OCI-LY7 (cell line): Measurements from ENCODE around the gene DYNLL1. TPM values are rescaled to one million over a fixed set of nuclear protein-coding genes. Genes with fewer than 3 reads are reported as not detected.
A peak's percentile ranks its signal among the peaks of the same experiment; 100 is the strongest.

Experiments
- BruUV-seq: library from RNA; stranded (reverse); fragments of 400-500 nt; replicated peaks from 2 replicates; lab custom pipeline; 2021; lab: Mats Ljungman, UMichigan
- CTCF ChIA-PET: fragments of 300-600 bp; sonication (Branson Sonifier 250); formaldehyde crosslinking; loops from one replicate; lab custom pipeline; 2022; ENCODE audit warnings: antibody characterized with exemption; ENCODE audit not compliant: unreplicated experiment; lab: Charles Lee
- POLR2A ChIA-PET: fragments of 300-600 bp; sonication (Branson Sonifier 250); formaldehyde crosslinking; loops from one replicate; lab custom pipeline; 2022; ENCODE audit warnings: antibody characterized with exemption; lab: Charles Lee
- DNase-seq: peaks from one replicate; pipeline ENCODE4 v3.0.0-alpha.2; 2015; ENCODE audit warnings: low spot score
- H2AFZ ChIP-seq: fragments of 200-600 bp; sonication (generic), shearing (Covaris generic); 2 replicates; pipeline ENCODE4 v1.6.1; 2014; ENCODE audit warnings: mild to moderate bottlenecking, antibody characterized with exemption, low read length, moderate library complexity
- H3K27ac ChIP-seq: fragments of 200-600 bp; sonication (generic); 2 replicates; pipeline ENCODE4 v1.5.1; 2014; ENCODE audit warnings: mixed run types, low read depth, mild to moderate bottlenecking, moderate library complexity, low read length, inconsistent platforms; ENCODE audit not compliant: poor library complexity, severe bottlenecking
- H3K36me3 ChIP-seq: fragments of 200-600 bp; sonication (generic); 2 replicates; pipeline ENCODE4 v1.6.1; 2014; ENCODE audit warnings: mild to moderate bottlenecking, antibody characterized with exemption, low read length, moderate library complexity, mixed read lengths; ENCODE audit not compliant: insufficient read depth
- H3K4me1 ChIP-seq: fragments of 200-600 bp; sonication (generic); 2 replicates; pipeline ENCODE4 v1.5.1; 2014; ENCODE audit warnings: mild to moderate bottlenecking, low read length; ENCODE audit not compliant: insufficient read depth, poor library complexity, severe bottlenecking
- H3K4me2 ChIP-seq: fragments of 200-600 bp; sonication (generic); 2 replicates; pipeline ENCODE4 v1.6.1; 2014; ENCODE audit warnings: mild to moderate bottlenecking, low read length
- H3K4me3 ChIP-seq: fragments of 200-600 bp; sonication (generic); 2 replicates; pipeline ENCODE4 v1.5.1; 2014; ENCODE audit warnings: mild to moderate bottlenecking, low read depth, low read length; ENCODE audit not compliant: poor library complexity, severe bottlenecking
- H3K79me2 ChIP-seq: fragments of 200-600 bp; sonication (generic); 2 replicates; pipeline ENCODE4 v1.6.1; 2016; ENCODE audit warnings: low read depth, mild to moderate bottlenecking, low read length, moderate library complexity, mixed read lengths; ENCODE audit not compliant: insufficient read depth
- H3K9me2 ChIP-seq: fragments of 200-600 bp; sonication (generic); 2 replicates; pipeline ENCODE4 v1.6.1; 2016; ENCODE audit warnings: mild to moderate bottlenecking, low read length, mixed read lengths; ENCODE audit not compliant: insufficient read depth
- H3K9me3 ChIP-seq: fragments of 200-600 bp; sonication (generic); 2 replicates; pipeline ENCODE4 v1.6.1; 2014; ENCODE audit warnings: mild to moderate bottlenecking, mixed run types, low read length, mixed read lengths
- H4K20me1 ChIP-seq: fragments of 200-600 bp; sonication (generic); 2 replicates; pipeline ENCODE4 v1.6.1; 2014; ENCODE audit warnings: mild to moderate bottlenecking, antibody characterized with exemption, low read length, moderate library complexity, mixed read lengths; ENCODE audit not compliant: insufficient read depth
- EZH2phosphoT487 ChIP-seq: fragments of 200-600 bp; sonication (generic); IDR thresholded peaks from 2 replicates; pipeline ENCODE4 v1.6.1; 2018; ENCODE audit warnings: low read depth, borderline replicate concordance, mild to moderate bottlenecking, mixed run types, antibody characterized with exemption, low read length, moderate library complexity, mixed read lengths
- intact Hi-C: fragments of 100-400 bp; cut with micrococcal nuclease; formaldehyde crosslinking; loops from one replicate; pipeline ENCODE4 v1.10.0; 2022; ENCODE audit not compliant: unreplicated experiment
- total RNA-seq, 2 experiments: library from RNA; depleted of rRNA in 1 of 2; stranded (reverse); fragments of >200 nt in 1 of 2; shearing (Covaris generic) in 1 of 2; gene quantifications; 2 replicates each; pipeline ENCODE4 v1.2.3, GENCODE V29; 2014 to 2022
- TF ChIP-seq, protein P1 (sequence below): fragments of 200-600 bp; sonication (generic); conservative IDR thresholded peaks from 2 replicates; pipeline ENCODE4 v1.5.1; 2014; ENCODE audit warnings: mild to moderate bottlenecking, antibody characterized with exemption, low read length, moderate library complexity, mixed read lengths

DYNLL1 gene
- total RNA-seq, 2 experiments from 2014 or later = 321 to 400 TPM

DNA sequence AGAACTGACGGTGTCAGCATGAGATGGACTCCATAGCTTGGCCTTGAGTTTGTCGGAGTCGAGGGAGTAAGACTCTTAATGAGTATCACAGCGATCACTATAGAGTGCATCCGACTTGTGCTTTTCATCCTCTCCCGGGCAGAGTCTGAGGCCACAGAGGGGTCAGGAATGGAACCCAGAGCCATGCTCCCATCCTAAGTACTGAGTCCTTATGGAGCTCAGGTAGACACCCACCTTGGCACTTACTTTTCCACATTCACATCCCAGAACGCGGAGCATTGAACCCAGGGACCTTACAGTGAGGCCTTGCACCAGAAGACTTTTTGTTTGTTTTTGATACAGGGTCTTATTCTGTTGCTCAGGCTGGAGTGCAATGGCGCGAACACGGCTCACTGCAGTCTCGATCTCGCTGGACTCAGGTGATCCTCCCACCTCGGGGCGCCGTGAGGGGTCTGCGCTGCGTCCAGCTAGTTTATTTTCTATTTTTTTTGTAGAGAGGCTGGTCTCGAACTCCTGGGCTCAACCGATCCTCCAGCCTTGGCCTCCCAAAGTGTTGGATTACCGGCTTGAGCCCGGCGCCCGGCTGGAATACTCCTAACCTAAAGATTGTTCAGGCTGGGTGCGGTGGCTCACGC lies 25.6 kb upstream of the DYNLL1 start:
- intact Hi-C loops = no loop called here
- H3K4me1 ChIP-seq = peaks cover 51% of the 10 kb centered on the region
- H3K79me2 ChIP-seq = peaks cover 42% of the 10 kb centered on the region
- peak overlapping the region; percentile 98 for H3K4me3 ChIP-seq
- H3K36me3 ChIP-seq = peaks cover 36% of the 10 kb centered on the region
- BruUV-seq = no TSS peak
- ChIA-PET CTCF (interaction anchor here (0.6 kb wide), 1 partner anchor 9 kb away, joined by 3 read pairs; no protein-coding TSS in a partner anchor), POLR2A (interaction anchor here (0.5 to 1.8 kb wide), 5 partner anchors 16 to 847 kb away, joined by 3 to 12 read pairs (median 4); partner anchors contain the start of gene RPLP0)
- no peaks in the 10 kb centered on the region for H3K9me2 ChIP-seq
- no peaks in the 10 kb centered on the region for H3K9me3 ChIP-seq
- H4K20me1 ChIP-seq = peaks cover 18% of the 10 kb centered on the region
- peak; percentile 34 for DNase-seq
- H3K4me2 ChIP-seq = peak overlapping the region; percentile 88
- peak overlapping the region; percentile 69 for H3K27ac ChIP-seq
- TF ChIP-seq, protein P1, sequence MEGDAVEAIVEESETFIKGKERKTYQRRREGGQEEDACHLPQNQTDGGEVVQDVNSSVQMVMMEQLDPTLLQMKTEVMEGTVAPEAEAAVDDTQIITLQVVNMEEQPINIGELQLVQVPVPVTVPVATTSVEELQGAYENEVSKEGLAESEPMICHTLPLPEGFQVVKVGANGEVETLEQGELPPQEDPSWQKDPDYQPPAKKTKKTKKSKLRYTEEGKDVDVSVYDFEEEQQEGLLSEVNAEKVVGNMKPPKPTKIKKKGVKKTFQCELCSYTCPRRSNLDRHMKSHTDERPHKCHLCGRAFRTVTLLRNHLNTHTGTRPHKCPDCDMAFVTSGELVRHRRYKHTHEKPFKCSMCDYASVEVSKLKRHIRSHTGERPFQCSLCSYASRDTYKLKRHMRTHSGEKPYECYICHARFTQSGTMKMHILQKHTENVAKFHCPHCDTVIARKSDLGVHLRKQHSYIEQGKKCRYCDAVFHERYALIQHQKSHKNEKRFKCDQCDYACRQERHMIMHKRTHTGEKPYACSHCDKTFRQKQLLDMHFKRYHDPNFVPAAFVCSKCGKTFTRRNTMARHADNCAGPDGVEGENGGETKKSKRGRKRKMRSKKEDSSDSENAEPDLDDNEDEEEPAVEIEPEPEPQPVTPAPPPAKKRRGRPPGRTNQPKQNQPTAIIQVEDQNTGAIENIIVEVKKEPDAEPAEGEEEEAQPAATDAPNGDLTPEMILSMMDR = no peak
- no peak for TF ChIP-seq EZH2phosphoT487
- peak overlapping the region; percentile 87 for H2AFZ ChIP-seq

DNA sequence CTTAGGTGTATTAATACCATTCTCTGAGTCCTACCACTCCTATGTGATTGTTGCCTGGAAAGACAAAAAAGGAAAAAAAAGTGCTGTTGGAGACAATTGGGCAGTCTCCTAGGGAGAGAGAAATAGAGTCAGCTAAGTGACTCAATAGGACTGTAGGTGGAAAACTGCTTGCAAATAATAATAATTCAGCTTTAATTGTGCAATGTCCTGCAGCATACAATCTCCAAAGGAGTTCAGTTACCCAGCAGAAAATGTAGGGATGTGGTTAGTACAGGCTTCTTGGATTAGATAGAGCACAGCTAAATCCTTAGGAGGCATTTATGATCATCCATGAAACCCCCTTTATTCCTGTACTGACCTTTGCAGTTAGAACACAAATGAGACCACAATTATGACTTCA lies 23.4 kb upstream of the DYNLL1 start:
- ChIA-PET CTCF (interaction anchor here (1.1 kb wide), 1 partner anchor 35 kb away, joined by 3 read pairs; no protein-coding TSS in a partner anchor), POLR2A (interaction anchor here (0.6 to 1.3 kb wide), 5 partner anchors 19 to 465 kb away, joined by 3 to 4 read pairs (median 3); partner anchors contain the start of genes COQ5 and DYNLL1)
- intact Hi-C loops = no loop called here
- Histone ChIP-seq H3K4me1 (peaks cover 34% of the 10 kb centered on the region), H3K4me2 (no peak overlapping the region), H3K79me2 (peaks cover 20% of the 10 kb centered on the region), H2AFZ (no peak overlapping the region), H3K9me3 (no peaks in the 10 kb centered on the region), H3K27ac (no peak overlapping the region), H4K20me1 (peaks cover 8% of the 10 kb centered on the region; the same call in 1 of the 2 replicates), H3K36me3 (peaks cover 13% of the 10 kb centered on the region), H3K4me3 (no peak overlapping the region), H3K9me2 (no peaks in the 10 kb centered on the region)
- TF ChIP-seq, protein P1 = no peak
- TF ChIP-seq EZH2phosphoT487 = no peak
- DNase-seq = no peak
- BruUV-seq = TSS peak; percentile 50
